Measurements from ENCODE around the gene MRM2.

DNA sequence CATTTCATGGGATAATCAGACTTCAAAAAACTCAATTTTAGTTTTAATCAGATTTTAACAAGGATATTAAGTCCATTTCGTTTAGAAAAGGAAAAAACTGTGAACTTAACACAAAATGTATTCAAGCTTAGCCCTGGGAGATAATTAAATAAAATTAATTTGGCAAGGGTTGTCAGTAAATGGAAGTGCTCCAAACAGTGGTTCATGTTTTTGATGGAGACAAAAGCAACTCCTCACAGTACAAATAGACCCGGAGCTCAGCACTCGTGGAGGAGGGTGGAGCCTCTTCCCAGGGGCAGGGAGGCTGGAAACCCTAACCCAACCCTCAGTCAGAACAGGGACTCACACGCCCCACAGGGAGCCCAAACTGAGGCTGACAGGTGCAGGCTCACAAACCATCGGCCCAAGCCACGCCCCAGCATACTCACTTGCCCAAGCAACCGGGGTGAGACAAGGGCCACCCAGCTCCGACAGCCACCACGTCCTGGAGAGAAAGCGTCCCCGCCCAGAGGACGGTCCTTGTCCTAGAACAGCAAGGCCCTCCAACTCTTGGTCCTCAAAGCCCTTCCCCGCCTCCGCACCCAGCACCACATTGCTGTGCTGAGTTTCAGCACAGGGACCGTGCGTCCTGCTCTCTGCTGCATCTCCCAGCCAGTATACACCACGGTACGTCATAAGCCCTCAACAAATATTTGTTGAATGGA is 49.0 kb downstream of the MRM2 start:
- TF ChIP-seq POLR2A (IDR thresholded peaks at IDR 0.05) (no peak), CTCF (IDR thresholded peaks at IDR 0.05) (no peak), POLR2AphosphoS5 (IDR thresholded peaks at IDR 0.05) (no peak), EP300 (IDR thresholded peaks at IDR 0.05) (no peak)

Measured in upper lobe of left lung (tissue), 4 donors.